ENCODE results near the gene PGGT1B. TPM values are rescaled to one million over a fixed set of nuclear protein-coding genes. Genes with fewer than 3 reads are reported as not detected.

PGGT1B gene
- total RNA-seq (2014; rRNA removed; shearing (Covaris generic)) = 11.7 and 12.7 TPM in 2 replicates

DNA sequence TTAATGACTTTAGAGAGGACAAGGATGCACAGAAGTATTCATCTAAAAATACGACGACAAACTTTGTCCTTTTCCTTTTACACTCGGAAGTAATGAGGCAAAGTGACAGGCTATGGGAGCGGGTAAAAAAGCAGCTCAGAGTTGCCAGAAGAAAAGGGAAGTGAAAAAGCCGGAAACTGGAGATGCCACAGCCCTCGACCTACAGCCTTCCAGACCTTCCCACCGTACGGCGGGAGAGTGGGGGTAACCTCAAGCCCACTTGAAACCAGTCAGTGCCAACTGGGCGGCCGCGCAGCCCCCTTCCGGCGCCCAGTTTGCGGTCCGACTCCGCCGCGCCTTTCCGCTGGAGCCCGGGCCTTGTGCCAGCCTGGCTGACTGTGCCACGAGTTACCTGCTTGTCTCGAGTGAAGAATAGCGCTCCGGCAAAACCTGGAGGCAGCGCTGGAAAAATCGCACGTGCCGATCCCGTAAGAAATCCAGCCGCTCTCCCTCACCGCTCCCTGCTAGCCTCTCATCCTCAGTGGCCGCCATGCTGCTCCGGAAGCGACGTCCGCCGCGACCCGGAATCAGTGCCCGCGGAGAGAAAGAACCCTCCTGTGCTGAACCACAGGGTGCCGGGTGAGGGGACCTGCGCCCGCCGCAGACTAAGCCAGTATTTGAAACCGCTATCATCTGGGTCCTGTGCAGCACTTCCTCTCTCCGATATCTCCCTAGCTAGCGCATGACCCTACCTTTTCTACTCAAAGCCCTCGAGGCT lies at the start of gene PGGT1B:
TSS of gene PGGT1B (minus strand) at position 557 of the 757 bp plus-strand sequence. CDS start at position 531, 26 bp downstream.
- DNase-seq (ENCODE audit: low spot score) = peak; percentile 72

DNA sequence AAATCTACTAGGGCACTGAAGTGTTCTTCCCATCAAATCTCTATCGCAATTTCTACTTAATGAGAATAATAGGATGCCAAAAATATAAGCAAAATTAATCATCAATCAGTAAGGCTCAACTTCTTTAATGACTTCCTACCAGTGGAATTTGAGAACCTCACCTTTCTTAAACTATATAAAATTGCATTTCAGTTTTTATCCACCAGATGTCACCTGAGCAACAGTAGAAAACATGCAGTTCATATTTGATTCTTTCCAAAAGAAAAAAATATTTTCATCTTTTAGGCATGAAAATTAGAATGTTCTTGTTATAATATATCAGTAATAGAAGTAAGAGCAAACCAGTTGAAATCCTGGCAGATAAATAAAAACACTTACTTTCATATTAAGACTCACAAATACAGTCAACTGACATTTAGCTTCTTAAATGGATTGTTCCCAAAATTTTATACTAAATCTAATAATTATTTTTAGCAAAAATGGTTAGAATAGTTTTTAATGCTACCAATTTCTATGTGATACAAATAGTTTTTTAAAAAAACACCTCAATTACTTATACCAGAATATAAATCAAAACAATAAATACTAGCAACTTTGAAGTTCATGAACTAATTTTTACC lies 47.2 kb upstream of the PGGT1B start:
- DNase-seq (ENCODE audit: low spot score) = peak; percentile 83

DNA sequence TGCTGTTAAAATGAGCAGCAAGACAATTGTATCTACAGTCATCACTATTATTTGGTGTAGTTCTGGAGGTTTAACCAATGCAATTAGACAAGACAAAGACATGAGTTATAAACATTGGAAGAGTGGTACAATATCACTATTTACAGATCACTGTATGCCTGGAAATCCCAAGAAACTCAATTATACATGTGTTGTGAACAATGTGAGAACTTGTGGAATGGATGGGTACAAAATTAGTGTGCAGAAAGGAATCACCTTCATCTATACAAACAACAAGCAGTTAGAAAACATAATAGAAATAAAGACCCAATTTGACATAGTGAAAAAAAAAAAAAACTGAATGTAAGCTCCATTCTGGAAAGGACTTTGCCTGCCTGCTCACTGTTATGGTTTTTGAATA lies 46.1 kb upstream of the PGGT1B start:
- no peak for DNase-seq (ENCODE audit: low spot score)

DNA sequence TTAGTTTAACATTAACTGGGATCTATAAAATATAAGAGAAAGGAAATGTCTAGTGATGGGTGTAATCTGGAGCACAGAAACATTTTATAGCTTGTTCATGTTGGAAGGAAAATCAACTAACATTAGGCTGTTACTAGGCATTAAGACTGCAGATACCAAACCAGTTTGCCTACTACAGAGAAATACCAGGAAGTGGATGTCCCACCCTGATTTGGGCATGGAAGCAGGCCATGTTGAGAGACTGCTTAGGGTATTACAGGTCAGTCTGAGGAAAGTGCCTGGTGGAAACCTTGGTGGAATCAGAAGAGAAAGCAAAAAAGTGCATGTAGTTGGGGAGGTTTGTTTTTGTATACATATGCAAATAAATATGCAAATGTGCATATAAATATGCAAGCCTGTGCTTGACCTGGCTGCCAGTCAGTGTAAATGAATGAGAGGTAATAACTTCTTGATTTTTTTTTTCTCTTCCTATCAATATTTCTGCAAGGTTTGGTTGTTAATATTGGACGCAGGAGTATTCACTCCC lies 43.4 kb upstream of the PGGT1B start:
- peak; percentile 92 for DNase-seq (ENCODE audit: low spot score)

DNA sequence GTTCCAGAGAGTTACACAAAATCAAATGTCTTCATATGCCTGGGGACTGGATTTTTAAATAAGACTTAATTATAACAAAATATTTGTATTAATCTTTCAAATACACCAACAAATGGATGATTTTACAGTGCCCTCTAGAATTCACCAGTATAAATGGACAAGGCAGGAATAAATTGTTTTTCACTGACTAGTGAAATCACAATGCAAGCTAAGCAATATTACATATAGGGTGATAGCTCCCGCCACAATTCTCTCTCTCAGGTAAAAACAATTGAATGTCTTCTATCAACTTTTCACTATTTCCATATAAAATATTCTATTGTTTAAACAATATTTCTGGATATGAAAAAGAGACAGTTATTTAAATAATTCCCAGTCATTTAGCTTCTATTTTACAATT lies 41.8 kb upstream of the PGGT1B start:
- DNase-seq (ENCODE audit: low spot score) = no peak

DNA sequence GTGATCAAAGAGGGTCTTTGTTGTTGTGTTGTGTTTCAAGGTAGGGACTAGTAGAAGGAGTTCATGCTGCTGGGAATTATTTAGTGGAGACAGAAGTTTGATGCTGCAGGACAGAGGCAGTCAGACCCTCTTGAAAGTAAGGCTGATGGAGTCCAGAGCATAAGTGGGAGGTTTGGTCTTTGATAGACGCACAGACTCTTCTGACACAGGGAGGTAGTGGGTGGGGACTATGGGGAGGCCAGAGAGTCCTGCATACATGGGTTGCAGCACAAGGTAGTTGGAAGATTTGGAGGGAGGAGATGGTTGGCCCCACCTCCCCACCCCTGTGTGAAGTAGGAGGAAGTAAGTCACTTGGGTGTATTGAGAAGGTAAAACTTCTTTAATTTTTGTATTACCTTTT lies 36.1 kb upstream of the PGGT1B start:
- no peak for DNase-seq (ENCODE audit: low spot score)

DNA sequence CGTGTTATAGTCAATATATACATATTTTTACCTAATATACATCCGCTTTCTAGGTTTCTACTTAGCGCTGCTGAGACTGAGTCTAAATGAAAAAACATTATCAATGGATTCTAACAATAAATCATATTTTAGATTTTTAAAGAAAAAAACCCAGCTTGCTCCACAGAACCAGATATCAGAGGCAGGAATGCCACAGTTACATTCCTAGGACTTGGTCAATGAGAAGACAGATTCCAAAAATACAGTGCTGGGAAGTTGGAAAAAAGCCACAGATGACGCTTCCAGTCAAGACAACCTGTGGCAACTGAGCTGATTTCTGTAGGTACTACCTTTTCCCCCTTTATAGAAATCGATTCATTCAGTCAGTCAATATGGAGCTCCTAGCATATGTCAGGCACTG lies 34.4 kb upstream of the PGGT1B start:
- DNase-seq (ENCODE audit: low spot score) = peak; percentile 19

DNA sequence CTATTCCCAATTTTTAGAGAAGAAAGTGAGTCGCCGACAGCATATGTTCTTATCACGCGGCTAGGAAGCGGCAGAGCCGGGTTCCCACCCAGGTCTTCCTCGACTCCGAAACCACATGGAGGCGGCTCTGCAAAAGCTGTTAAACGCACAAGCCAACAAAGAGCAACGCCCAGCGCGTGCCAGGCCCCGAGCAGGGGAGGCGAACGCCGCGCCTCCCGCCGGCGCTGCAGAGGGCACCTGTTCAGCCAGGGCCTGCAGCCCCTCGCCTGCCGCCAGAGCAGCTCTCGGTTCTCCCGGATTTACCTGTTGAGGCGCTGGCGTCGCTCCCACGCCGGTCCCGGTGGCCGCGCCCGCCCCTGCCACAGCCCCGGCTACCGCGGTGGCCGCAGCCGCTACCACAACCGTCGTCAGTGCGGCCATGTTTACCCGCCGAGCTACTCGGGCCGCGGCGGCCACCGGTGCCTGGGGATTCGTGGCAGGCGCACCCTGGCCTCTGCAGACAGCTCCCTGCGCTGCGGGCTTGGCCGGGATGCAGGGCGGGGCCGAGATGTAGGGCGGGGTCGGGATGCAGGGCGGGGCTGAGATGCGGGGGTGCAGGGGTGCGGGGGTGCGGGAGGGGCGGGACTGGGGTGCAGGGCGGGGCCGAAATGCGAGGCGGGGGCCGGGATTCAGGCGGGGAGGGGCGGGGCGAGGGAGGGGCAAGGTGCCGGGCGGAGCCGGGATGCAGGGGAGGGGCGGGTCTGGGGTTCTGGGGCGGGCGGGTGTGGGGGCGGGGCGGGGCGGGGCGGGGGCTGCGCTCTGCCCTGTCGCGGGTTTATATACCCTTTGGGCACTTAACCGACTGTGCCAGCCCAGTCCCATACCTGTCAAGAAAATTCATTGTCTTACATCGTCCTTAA lies 33.7 kb upstream of the PGGT1B start, which contains the start of gene CCDC112:
TSS of gene CCDC112 (minus strand) at position 531 of the 899 bp plus-strand sequence. CDS start at position 420, 111 bp downstream.
- DNase-seq (ENCODE audit: low spot score) = peak; percentile 75

DNA sequence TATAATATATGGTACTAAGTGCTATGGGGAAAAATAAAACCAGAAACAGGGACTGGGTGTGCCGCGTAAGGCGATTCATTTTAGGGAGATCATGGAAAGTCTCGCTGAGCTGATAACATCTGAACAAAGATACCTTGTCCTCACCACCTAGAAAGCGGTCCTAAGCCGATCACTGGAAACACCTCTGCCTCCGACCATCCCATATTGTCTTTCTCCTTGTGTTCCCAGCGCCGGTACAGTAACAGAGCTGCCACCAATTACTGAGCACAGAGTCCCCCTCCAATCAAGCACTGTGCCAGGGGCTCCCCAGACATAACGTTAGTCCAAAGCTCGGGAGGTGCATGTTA lies 33.1 kb upstream of the PGGT1B start:
- DNase-seq (ENCODE audit: low spot score) = peak; percentile 53

DNA sequence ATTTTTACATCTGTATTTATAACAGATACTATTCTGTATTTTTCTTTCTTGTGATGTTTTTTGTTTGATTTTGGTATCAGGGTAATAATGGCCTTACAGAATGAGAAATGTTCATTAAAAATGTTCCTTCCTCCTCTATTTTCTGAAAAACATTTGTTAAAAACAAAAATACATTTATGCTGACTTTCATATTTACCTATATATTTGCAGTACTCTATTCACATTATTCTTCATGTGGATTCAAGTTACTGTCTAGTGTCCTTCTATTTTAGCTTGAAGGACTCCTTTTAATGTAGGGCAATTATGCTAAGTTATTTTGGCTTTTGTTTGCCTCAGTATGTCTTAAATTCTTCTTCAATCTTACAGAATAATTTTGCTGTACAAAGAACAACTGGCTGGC lies 28.7 kb upstream of the PGGT1B start:
- no peak for DNase-seq (ENCODE audit: low spot score)

DNA sequence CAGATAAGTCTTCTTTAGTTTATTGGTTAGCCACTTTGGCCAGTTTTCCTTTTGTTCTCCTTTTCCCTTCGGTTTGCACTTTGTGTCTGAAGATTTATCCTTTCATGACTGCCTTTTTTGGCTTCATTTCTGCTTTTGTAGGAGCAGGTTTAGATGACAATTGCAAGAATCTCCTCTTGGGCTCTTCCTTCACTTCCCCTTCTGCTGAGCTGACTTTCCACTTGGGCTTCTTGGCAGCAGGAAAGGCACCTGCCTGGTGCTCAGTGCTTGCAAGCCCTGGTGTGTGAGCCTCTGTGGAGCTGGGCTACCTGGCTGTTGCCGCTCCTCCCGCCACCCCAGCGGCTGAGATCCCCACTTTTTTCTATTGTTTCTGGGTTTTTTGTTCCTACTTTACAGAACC lies 26.4 kb upstream of the PGGT1B start:
- no peak for DNase-seq (ENCODE audit: low spot score)

DNA sequence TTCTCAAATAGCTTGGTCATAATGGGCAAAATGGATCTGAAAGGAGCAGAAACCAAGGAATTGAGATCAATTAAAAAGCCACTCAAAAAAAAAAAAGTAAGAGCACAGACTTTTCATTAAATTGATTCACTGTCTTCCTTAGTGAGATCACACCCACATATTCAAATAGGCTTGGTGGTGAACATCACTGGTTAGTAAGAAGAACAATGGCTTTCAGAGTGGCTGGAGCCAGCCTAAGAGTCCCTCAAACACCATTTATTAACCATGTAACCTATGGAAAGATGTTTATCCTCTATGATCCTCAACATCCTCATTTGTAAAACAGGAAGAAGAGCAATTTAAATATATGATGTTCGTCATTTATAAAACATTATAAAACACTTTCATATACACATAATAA lies 21.3 kb upstream of the PGGT1B start:
- no peak for DNase-seq (ENCODE audit: low spot score)

DNA sequence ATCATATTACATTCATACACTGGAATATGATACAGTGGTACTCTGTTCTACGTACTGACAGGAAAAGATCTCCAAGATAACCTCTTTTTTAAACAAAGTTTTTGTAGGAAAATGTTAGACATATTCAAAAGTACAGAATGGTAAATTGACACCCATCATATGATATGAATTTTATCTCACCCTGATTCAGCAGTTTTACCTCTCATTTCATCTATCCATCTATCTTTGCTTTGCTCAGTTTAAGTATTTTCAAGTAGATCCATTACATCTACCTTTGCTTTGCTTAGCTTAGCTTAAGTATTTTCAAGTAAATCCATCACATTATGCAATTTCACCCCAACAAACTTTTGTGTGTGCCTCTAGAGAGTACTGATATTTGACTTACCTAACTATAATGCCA lies 19.5 kb upstream of the PGGT1B start:
- DNase-seq (ENCODE audit: low spot score) = no peak

DNA sequence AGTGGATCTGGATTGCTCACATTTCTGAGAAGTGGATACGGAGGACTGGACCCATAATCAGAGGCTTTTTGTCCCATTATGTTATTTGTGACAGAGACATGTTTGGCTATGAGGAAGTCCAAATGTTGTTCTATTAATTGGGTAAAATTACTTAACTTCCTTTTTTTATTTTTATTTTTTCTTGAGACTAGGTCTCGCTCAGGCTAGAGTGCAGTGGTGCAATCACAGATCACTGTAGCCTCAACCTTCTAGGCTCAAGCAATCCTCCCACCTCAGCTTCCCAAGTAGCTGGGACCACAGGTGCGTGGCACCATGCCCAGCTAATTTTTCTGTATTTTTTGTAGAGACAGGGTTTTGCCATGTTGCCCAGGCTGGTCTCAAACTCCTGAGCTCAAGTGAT lies 11.9 kb upstream of the PGGT1B start:
- no peak for DNase-seq (ENCODE audit: low spot score)

DNA sequence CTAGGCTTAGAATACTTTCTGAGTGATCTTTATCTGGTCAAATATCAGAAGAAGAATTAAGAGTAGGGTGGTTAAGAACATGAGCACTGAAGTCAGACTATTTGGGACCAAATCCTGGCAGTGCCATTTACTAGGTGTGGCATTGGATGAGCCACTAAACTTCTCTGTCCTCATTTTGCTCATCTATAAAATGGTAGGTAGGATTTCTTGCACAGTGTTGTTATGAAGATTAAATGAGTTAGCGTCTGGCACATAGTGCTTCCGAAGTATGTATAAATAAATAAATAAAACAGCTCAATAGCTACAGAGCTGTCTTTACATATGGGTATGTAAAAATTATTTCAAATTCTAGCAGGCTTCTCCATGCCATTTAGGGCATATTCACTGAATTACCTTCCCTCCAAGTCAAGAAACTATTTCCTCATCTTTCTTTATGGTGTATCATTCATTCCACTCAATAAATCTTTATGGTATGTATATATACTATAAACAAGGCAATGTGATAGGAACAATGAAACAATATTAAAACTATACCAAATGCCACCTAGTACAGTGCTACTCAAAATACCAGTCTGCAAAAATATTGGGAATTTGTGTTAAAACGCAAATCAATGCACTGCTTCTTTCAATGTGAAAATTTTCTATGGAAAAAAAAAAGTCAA lies 9.8 kb upstream of the PGGT1B start:
- no peak for DNase-seq (ENCODE audit: low spot score)

DNA sequence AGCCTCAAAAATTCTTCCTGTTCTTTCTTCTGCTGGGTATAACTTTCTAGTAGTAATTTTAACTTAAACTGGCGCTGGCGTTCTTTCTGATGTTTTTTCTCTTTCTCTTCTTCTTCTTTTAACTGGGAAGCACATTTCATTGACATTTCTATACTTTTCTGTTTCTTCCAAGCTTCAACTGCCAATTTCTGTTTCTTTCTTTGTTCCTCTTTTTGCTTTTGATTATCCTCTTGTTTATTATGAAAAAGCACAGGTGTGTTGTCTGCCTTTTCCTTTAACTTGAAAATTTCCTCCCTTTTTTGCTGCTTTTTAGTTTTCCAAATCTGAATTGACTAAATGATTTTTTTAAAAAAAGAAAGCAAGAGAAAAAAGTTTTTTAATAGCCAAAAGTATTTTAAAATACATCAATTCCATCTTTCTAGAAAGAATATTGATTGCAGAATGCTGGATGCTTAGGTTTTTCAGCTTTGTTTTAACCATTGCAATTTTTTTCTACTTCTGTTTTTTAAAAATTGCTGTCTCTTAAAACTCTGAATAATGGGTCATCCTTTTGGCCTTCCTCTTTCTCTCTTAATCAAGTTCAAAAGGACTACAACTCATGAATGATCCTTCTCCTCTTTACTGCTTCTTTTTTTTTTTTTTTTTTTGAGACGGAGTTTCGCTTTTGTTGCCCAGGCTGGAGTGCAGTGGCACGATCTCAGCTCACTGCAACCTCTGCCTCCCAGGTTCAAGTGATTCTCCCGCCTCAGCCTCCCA lies 8.8 kb upstream of the PGGT1B start:
- DNase-seq (ENCODE audit: low spot score) = no peak

DNA sequence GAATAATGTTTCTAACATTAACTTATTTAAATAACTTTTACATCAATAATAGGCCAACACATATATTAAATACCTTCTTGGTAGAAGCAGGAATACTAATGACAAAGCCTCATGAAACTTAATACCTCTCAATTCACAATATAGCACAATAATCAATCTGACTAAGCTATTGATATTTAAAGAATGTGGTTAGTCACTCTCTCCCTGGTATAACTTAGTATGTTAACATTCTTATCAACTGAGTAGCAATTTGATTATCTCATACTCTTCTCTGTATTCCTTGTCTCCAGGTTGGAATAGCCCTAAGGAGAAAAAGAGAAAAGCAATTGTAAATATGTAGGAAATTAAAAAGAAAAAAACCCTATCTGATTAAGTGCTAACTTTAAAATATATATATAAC lies 4.9 kb upstream of the PGGT1B start:
- DNase-seq (ENCODE audit: low spot score) = no peak

DNA sequence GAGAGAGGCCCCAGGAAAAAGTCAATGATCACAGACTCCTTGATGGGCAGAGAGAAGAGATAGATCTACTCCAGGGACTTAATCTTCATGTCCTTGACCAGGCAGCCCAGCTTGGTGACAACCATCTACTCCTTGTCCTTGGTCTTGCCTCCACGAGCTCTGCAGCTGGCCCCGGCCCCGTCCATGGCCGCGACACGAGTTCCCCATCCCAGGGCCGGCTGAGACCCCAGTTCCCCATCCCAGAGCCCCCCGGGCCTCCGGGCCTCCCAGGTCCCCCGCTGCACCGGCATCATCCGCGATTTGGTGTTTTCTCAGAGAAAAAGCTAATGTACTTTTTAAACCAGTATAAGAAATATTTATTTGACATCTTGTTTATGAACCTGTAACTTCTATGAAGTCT lies 2.5 kb upstream of the PGGT1B start:
- DNase-seq (ENCODE audit: low spot score) = no peak

DNA sequence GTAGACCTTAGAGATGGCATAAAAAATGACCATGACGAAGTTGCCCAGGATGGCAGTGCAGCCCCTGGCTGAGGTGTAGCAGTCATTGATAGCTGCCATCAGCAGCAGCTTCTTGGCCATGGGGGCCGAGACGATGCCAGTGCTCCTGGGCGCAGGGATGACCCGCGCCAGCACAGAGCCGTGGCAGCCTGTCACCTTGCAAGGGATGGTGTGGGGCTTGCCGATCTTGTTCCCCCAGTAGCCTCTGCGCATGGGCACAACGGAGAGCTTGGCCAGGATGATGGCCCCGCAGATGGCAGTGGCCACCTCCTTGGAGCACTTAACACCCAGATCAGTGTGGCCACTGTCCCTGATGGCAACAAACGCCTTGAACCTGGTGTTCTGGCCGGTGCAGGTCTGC lies 2.1 kb upstream of the PGGT1B start:
- DNase-seq (ENCODE audit: low spot score) = no peak

DNA sequence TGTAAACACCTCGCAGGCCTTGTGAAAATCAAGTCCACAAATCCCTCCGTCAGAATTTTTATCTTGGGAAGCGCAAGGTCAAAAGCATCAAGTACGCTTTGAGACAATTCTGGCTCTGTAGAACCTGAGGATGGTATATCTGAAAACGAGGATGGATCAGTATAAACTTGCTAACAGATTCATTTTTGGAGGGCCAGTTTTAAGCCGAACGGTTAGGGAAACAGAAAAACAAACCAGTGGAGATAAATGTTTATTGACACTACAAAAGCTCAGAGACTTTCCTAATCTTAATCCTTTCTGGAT lies 352 bp upstream of the PGGT1B start:
- no peak for DNase-seq (ENCODE audit: low spot score)

DNA sequence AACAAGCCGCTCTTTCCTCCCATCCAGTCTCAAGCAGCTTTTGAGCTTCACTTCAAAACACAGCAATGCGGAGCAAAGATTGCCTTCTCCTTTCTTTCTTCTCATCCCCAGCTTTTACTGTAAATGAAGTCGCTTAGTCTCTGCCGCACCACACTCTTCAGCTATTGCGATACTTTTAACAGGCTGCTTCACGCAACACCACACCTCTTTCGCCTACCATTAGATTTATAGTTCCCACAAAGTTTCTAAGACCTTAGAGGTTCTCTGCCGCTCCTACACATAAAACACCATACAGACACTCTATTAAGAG lies 711 bp downstream of the PGGT1B start:
- DNase-seq (ENCODE audit: low spot score) = peak; percentile 69

All from HT-29 (cell line).